Right atrium auricular region (tissue), 2 donors: ENCODE data around the gene ITGA7. TPM values are rescaled to one million over a fixed set of nuclear protein-coding genes. Genes with fewer than 3 reads are reported as not detected.

ENCODE experiments used
- DNase-seq: peaks from one replicate; pipeline ENCODE4 v3.0.0-alpha.2; 2019; ENCODE audit warnings: low spot score
- H3K27ac ChIP-seq, 2 donors: fragments of 200-600 bp; sonication (generic); 1 replicate in 1 of 2; 2 replicates in 1 of 2; pipeline ENCODE4 v1.5.1; 2016 to 2019
- H3K27me3 ChIP-seq, 2 donors: fragments of 200-600 bp; sonication (generic); one replicate each; pipeline versions ENCODE4 v1.5.1 to v1.6.0; 2017 to 2019
- H3K36me3 ChIP-seq: fragments of 200-600 bp; sonication (generic); one replicate; pipeline ENCODE4 v1.5.1; 2016
- H3K4me1 ChIP-seq, 2 donors: fragments of 200-600 bp; sonication (generic); one replicate each; pipeline versions ENCODE4 v1.5.1 to v1.6.0; 2017 to 2019
- H3K4me3 ChIP-seq, 2 donors: fragments of 200-600 bp; sonication (generic); 1 replicate in 1 of 2; 2 replicates in 1 of 2; pipeline ENCODE4 v1.5.1; 2017 to 2019; ENCODE audit warnings: mild to moderate bottlenecking in 1 of 2, moderate library complexity in 1 of 2
- H3K9me3 ChIP-seq, 2 donors: fragments of 200-600 bp; sonication (generic); one replicate each; pipeline ENCODE4 v1.5.1; 2019
- total RNA-seq, 2 donors: library from RNA; depleted of rRNA; stranded (reverse); fragments of >200 nt; gene quantifications; one replicate each; pipeline ENCODE4 v1.1.0, GENCODE V29; 2016
- TF ChIP-seq, protein P1 (sequence below), 2 donors: fragments of 200-600 bp; sonication (generic); IDR thresholded peaks; one replicate each; pipeline ENCODE4 v1.5.1; 2019; ENCODE audit warnings: antibody characterized with exemption in 2 of 2

The ITGA7 gene
- total RNA-seq, 2 donors from 2014 or later = 291 to 309 TPM

DNA sequence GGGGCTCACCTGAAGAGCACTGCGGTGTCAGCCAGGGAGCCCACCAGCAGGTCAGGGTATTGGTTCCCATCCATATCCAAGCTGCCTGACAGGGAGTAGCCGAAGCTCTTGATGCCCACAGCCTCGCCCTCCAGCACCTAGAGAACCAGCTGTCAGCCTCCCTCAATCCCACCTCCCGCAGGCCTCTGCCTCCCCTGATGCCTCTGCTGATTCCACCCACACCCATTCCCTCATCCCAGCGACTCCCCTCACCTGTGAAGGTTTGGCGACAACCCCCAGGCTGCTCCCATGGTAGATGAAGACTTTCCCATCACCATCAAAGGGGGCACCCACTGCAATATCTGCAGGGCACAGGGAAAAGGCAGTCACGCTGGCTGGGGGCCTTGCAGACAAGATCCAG, 10.0 kb downstream of the ITGA7 start:
- TF ChIP-seq, protein P1, sequence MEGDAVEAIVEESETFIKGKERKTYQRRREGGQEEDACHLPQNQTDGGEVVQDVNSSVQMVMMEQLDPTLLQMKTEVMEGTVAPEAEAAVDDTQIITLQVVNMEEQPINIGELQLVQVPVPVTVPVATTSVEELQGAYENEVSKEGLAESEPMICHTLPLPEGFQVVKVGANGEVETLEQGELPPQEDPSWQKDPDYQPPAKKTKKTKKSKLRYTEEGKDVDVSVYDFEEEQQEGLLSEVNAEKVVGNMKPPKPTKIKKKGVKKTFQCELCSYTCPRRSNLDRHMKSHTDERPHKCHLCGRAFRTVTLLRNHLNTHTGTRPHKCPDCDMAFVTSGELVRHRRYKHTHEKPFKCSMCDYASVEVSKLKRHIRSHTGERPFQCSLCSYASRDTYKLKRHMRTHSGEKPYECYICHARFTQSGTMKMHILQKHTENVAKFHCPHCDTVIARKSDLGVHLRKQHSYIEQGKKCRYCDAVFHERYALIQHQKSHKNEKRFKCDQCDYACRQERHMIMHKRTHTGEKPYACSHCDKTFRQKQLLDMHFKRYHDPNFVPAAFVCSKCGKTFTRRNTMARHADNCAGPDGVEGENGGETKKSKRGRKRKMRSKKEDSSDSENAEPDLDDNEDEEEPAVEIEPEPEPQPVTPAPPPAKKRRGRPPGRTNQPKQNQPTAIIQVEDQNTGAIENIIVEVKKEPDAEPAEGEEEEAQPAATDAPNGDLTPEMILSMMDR (IDR thresholded peaks at IDR 0.05) = no peak
- no peak overlapping the region for H3K4me3 ChIP-seq
- DNase-seq = no peak
- peaks cover 0 to 24% of the 10 kb centered on the region in 2 donors for H3K4me1 ChIP-seq
- H3K27ac ChIP-seq = no peak overlapping the region
- H3K9me3 ChIP-seq = no peaks in the 10 kb centered on the region
- no peaks in the 10 kb centered on the region for H3K27me3 ChIP-seq
- H3K36me3 ChIP-seq = peaks cover 91% of the 10 kb centered on the region

DNA sequence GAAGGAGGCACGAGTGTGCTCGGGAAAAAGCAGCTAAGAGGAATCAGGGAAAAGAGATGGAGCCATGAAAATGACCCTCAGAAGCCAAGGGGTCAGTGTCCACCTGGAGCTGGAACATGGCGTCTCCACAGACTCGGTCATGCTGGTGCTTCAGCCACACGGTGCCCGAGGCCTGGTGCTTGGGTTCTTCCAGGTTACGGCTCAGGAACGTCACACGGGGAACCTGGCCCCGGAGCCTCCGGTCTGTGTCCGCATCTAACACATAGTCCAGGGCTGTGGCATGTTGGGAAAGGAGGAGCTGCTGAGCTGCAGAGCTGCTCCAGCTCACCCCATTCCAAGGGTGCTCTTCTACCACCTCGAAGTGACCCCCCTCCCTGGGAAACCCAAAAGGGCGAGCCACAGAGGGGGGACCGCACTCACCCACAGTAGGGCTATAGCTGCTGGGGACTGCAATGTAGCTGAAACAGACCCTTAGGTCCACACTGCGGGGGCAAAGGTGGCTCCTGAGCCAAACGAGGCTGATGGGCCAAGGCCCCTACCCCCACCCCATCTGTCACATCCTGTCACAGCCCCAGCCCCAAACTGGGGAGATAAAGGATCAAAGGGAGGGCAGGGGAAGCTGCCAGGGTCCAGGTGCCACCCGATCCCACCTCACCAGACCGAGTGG, 10.8 kb downstream of the ITGA7 start:
- Histone ChIP-seq H3K27me3 (no peaks in the 10 kb centered on the region), H3K4me3 (no peak overlapping the region), H3K36me3 (peaks cover 93% of the 10 kb centered on the region), H3K4me1 (peaks cover 0 to 18% of the 10 kb centered on the region in 2 donors), H3K27ac (no peak overlapping the region), H3K9me3 (no peaks in the 10 kb centered on the region)
- TF ChIP-seq, protein P1 (IDR thresholded peaks at IDR 0.05) = no peak
- no peak for DNase-seq

DNA sequence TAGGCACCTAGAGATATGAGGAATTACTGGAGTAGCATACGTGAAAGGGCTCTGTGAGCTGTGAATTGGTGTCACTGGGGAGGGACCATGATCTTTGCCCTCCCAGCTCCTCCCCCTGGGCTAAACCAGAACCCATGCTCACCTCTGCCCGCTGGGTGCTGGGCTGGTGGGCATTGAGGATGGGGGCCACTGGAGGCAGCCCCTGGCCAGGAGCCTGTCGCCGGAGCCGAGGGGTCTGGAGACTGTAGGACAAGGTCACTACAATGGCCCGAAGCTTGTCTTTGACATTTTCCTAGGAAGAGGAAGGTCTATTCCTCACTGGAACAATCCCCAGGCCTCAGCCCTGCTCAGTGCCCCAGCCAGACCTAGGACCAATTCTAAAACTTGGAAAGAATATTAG, 11.6 kb downstream of the ITGA7 start:
- no peak overlapping the region for H3K4me3 ChIP-seq
- H3K27me3 ChIP-seq = no peaks in the 10 kb centered on the region
- TF ChIP-seq, protein P1 (IDR thresholded peaks at IDR 0.05) = no peak
- H3K9me3 ChIP-seq = no peaks in the 10 kb centered on the region
- DNase-seq = no peak
- peaks cover 91% of the 10 kb centered on the region for H3K36me3 ChIP-seq
- peaks cover 0 to 11% of the 10 kb centered on the region in 2 donors for H3K4me1 ChIP-seq
- H3K27ac ChIP-seq = no peak overlapping the region

DNA sequence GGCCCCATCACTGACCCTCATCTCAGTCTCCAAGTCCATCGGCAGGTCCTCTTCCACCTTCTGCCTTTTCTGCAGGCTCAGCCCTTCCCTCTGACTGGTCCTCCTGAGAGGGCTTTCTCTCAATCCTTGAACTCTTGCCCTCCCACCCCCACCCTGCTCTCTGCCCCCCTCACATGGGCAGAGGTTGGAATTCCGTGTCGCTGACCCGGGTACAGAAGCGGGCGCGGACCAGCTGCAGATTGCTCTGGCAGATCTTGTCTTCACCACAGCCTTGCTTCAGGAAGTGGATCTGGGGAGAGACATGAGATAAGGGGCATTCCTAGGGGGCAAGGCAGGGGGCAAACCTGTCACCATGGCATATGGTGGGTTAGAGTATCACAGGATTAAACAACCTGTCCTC, 12.4 kb downstream of the ITGA7 start:
- H3K4me1 ChIP-seq = peaks cover 0 to 3% of the 10 kb centered on the region in 2 donors
- H3K4me3 ChIP-seq = no peak overlapping the region
- no peaks in the 10 kb centered on the region for H3K27me3 ChIP-seq
- no peaks in the 10 kb centered on the region for H3K9me3 ChIP-seq
- TF ChIP-seq, protein P1 (IDR thresholded peaks at IDR 0.05) = no peak
- no peak for DNase-seq
- H3K27ac ChIP-seq = no peak overlapping the region
- H3K36me3 ChIP-seq = peaks cover 89% of the 10 kb centered on the region

DNA sequence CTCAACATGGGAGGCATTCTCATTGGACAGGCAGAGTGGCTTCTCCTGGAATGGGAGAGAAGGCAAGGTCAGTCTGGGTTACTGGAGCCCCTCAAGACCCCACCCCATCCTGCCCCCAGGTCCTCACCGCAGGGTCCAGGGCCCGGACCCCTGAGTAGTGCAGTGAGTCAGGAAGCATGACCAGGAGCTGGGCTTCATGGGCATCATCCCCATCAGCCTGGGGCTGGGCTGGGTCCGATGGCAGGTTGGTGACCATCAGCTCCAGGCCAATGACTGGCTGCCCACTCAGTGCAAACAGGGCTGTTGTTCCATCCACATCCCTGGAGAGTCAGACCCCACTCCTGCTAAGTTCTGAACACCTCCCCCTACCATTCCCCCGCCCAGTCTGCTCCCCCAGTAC, 13.1 kb downstream of the ITGA7 start:
- no peaks in the 10 kb centered on the region for H3K9me3 ChIP-seq
- TF ChIP-seq, protein P1 (IDR thresholded peaks at IDR 0.05) = no peak
- no peaks in the 10 kb centered on the region for H3K4me1 ChIP-seq
- peaks cover 82% of the 10 kb centered on the region for H3K36me3 ChIP-seq
- H3K4me3 ChIP-seq = no peak overlapping the region
- H3K27me3 ChIP-seq = no peaks in the 10 kb centered on the region
- DNase-seq = no peak
- no peak overlapping the region for H3K27ac ChIP-seq

DNA sequence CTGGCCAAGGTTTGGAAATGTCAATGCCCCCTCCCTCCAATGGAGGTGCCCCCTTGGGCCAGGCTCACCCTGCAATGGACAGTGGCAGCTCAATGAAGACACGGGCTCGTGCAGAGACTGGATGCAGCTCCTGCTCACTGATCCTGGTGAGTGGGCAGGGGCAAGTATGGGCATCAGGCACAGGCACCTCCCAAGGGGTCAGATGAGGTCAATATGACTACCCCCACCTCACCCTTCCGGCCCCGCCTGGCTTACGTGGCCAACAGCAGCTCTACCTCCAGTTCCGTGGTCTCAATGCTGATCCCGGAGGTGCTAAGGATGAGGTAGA, 13.6 kb downstream of the ITGA7 start:
- Histone ChIP-seq H3K27me3 (no peaks in the 10 kb centered on the region), H3K36me3 (peaks cover 81% of the 10 kb centered on the region), H3K4me1 (no peaks in the 10 kb centered on the region), H3K9me3 (no peaks in the 10 kb centered on the region), H3K27ac (no peak overlapping the region), H3K4me3 (no peak overlapping the region)
- TF ChIP-seq, protein P1 (IDR thresholded peaks at IDR 0.05) = no peak
- no peak for DNase-seq
